Endodermal cell (in vitro differentiated cells): ENCODE results near the gene ANKS1B. TPM values are rescaled to one million over a fixed set of nuclear protein-coding genes. Genes with fewer than 3 reads are reported as not detected.

Experiments used
- DNase-seq: peaks from one replicate; pipeline ENCODE4 v3.0.0-alpha.2; 2017
- H3K27ac ChIP-seq: 2 replicates; pipeline ENCODE4 v1.5.1; 2013; ENCODE audit warnings: mild to moderate bottlenecking, low read depth, low read length, moderate library complexity
- H3K27me3 ChIP-seq: 2 replicates; pipeline ENCODE4 v1.6.1; 2013; ENCODE audit warnings: mild to moderate bottlenecking, low read length, moderate library complexity; ENCODE audit not compliant: insufficient read depth, control insufficient read depth, poor library complexity, severe bottlenecking
- H3K36me3 ChIP-seq: 2 replicates; pipeline ENCODE4 v1.7.0; 2013; ENCODE audit warnings: mild to moderate bottlenecking, low read length, moderate library complexity; ENCODE audit not compliant: control insufficient read depth, insufficient read depth
- H3K4me1 ChIP-seq: one replicate; pipeline ENCODE4 v1.7.0; 2013; ENCODE audit warnings: low read length; ENCODE audit not compliant: control insufficient read depth, insufficient read depth
- H3K4me3 ChIP-seq: 2 replicates; pipeline ENCODE4 v1.5.1; 2013; ENCODE audit warnings: mild to moderate bottlenecking, low read length, moderate library complexity
- H3K9ac ChIP-seq: 2 replicates; pipeline ENCODE4 v1.6.1; 2013; ENCODE audit warnings: mild to moderate bottlenecking, low read length, moderate library complexity; ENCODE audit not compliant: poor library complexity, severe bottlenecking; ENCODE audit errors: extremely low read depth
- H3K9me3 ChIP-seq: 2 replicates; pipeline ENCODE4 v1.6.1; 2013; ENCODE audit warnings: mild to moderate bottlenecking, low read length, moderate library complexity; ENCODE audit not compliant: control insufficient read depth
- H3K27ac Mint-ChIP-seq: 2 replicates; pipeline ENCODE4 v1.8.0; 2020; ENCODE audit warnings: mixed read lengths
- H3K27me3 Mint-ChIP-seq: 2 replicates; pipeline ENCODE4 v1.8.0; 2021; ENCODE audit warnings: mild to moderate bottlenecking, mixed read lengths; ENCODE audit not compliant: insufficient read depth
- H3K36me3 Mint-ChIP-seq: 2 replicates; pipeline ENCODE4 v1.8.0; 2020; ENCODE audit warnings: low read depth, mixed read lengths
- H3K4me1 Mint-ChIP-seq: 2 replicates; pipeline ENCODE4 v1.8.0; 2020; ENCODE audit warnings: mixed read lengths
- H3K4me3 Mint-ChIP-seq: 2 replicates; pipeline ENCODE4 v1.8.0; 2020; ENCODE audit warnings: mild to moderate bottlenecking, moderate library complexity, mixed read lengths
- H3K9me3 Mint-ChIP-seq: 2 replicates; pipeline ENCODE4 v1.8.0; 2020; ENCODE audit warnings: mild to moderate bottlenecking, mixed read lengths
- WGBS, 2 experiments: methylation state at CpG; one replicate each; pipeline versions ENCODE4 v1.1.5 to v1.1.7; 2013; ENCODE audit warnings: missing lambda C conversion rate in 2 of 2, mixed read lengths in 1 of 2; ENCODE audit not compliant: insufficient coverage in 1 of 2, insufficient read length in 1 of 2; 5-methylcytosine and 5-hydroxymethylcytosine counted together
- total RNA-seq, 2 donors: library from RNA; stranded (reverse); fragmentation: NEBNext Ultra II Directional in 1 of 2; extraction: Animal tissue kit (Norgen Biotek cat#: 25700) in 1 of 2; gene quantifications; 2 replicates in 1 of 2; 3 replicates in 1 of 2; pipeline ENCODE4 v1.2.1, GENCODE V29; 2021
- TF ChIP-seq, protein P1 (sequence below): fragments of 200-600 bp; sonication (generic); conservative IDR thresholded peaks from 2 replicates; pipeline ENCODE4 v1.5.0; 2021; ENCODE audit warnings: antibody characterized with exemption, mild to moderate bottlenecking

Gene ANKS1B
- total RNA-seq, 2 donors from 2014 or later = 28.5 to 65.8 TPM

DNA sequence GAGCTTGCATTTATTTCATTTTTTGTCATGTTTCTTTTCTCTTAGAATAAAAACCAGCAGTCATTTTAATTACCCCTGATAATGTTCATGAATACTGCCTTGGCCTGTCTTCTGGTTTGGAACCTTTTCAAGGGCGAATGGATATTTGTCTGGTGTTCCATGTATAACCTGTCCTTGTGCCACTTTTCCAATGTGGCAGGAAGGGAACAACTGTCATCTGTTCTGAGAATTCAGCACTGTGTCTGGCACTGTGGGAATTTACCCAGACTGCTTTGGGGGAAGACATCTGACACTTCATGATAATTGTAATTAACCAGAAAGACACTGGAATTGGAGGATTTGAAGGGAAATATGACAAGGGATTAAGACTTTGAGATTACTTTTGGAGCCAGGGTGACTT is 986.8 kb downstream of the ANKS1B start:
- H3K27ac Mint-ChIP-seq = no peak overlapping the region
- TF ChIP-seq, protein P1, sequence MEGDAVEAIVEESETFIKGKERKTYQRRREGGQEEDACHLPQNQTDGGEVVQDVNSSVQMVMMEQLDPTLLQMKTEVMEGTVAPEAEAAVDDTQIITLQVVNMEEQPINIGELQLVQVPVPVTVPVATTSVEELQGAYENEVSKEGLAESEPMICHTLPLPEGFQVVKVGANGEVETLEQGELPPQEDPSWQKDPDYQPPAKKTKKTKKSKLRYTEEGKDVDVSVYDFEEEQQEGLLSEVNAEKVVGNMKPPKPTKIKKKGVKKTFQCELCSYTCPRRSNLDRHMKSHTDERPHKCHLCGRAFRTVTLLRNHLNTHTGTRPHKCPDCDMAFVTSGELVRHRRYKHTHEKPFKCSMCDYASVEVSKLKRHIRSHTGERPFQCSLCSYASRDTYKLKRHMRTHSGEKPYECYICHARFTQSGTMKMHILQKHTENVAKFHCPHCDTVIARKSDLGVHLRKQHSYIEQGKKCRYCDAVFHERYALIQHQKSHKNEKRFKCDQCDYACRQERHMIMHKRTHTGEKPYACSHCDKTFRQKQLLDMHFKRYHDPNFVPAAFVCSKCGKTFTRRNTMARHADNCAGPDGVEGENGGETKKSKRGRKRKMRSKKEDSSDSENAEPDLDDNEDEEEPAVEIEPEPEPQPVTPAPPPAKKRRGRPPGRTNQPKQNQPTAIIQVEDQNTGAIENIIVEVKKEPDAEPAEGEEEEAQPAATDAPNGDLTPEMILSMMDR = no peak
- no peak for DNase-seq

DNA sequence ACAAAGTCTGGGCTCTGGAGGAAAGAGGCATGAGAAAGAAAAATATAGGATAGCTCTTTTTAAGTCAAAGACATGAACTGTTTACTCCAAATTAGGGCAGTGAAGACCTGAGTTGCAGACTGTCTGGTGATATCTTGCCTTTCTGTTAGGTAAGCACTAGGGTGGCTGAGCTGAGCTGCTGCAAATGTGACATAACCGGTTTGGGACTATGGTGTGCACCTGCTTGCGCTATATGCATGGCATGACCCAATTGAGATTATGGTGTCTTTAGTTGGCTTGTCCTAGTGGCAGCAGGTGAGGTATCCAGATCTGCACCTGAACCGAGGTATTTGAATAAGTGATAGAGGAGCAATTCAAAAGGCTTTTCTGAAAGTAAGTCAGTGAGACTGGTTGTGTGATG is 994.1 kb downstream of the ANKS1B start:
- TF ChIP-seq, protein P1 = no peak
- H3K9me3 Mint-ChIP-seq = peaks cover 5% of the 10 kb centered on the region
- H3K27ac ChIP-seq = no peak overlapping the region
- no peak for DNase-seq
- H3K27me3 ChIP-seq = no peaks in the 10 kb centered on the region
- 94 to 96% methylated on average over 3 of the region's 3 CpGs for WGBS, 2 experiments
- H3K9me3 ChIP-seq = peaks cover 5% of the 10 kb centered on the region
- no peak overlapping the region for H3K4me3 Mint-ChIP-seq
- no peaks in the 10 kb centered on the region for H3K36me3 Mint-ChIP-seq
- no peaks in the 10 kb centered on the region for H3K36me3 ChIP-seq
- H3K9ac ChIP-seq = no peak overlapping the region
- peaks cover 2% of the 10 kb centered on the region for H3K4me1 ChIP-seq
- H3K4me1 Mint-ChIP-seq = peaks cover 11% of the 10 kb centered on the region
- H3K4me3 ChIP-seq = no peak overlapping the region
- no peaks in the 10 kb centered on the region for H3K27me3 Mint-ChIP-seq
- H3K27ac Mint-ChIP-seq = no peak overlapping the region

More for the DNA sequence above, 986.8 kb downstream of the ANKS1B start:
- H3K36me3 ChIP-seq = no peaks in the 10 kb centered on the region
- H3K27ac ChIP-seq = no peak overlapping the region
- H3K4me3 ChIP-seq = no peak overlapping the region
- H3K4me1 ChIP-seq = no peaks in the 10 kb centered on the region
- Mint-ChIP-seq H3K27me3 (no peaks in the 10 kb centered on the region), H3K4me3 (no peak overlapping the region), H3K9me3 (no peaks in the 10 kb centered on the region), H3K4me1 (peaks cover 4% of the 10 kb centered on the region), H3K36me3 (no peaks in the 10 kb centered on the region)
- H3K27me3 ChIP-seq = no peaks in the 10 kb centered on the region
- no peaks in the 10 kb centered on the region for H3K9me3 ChIP-seq
- WGBS, 2 experiments = 87 to 100% methylated on average over 1 of the region's 1 CpG
- H3K9ac ChIP-seq = no peak overlapping the region

DNA sequence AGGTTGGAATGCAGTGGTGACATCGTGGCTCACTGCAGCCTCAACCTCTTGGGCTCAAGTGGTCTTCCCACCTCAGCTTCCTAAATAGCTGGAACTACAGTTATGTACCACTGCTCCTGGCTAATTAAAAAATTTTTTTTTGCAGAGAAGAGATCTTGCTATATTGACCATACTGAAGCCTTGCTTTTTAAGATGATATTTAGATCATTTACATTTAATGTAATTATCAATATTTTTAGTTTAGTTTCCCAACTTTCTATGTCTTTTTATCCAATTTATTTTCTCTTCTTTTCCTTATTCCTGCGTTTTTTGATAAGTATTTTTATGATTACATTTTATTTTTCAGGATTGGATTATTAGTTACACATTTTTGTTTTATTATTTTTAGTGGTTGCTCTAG is 999.6 kb downstream of the ANKS1B start:
- H3K27ac ChIP-seq = no peak overlapping the region

More for the DNA sequence above, 999.6 kb downstream of the ANKS1B start:
- no peaks in the 10 kb centered on the region for H3K36me3 ChIP-seq
- 80 to 89% methylated on average over 1 of the region's 2 CpGs for WGBS, 2 experiments
- H3K4me1 ChIP-seq = no peaks in the 10 kb centered on the region
- TF ChIP-seq, protein P1 = no peak
- no peaks in the 10 kb centered on the region for H3K27me3 ChIP-seq
- Mint-ChIP-seq H3K4me1 (no peaks in the 10 kb centered on the region), H3K27me3 (no peaks in the 10 kb centered on the region), H3K4me3 (no peak overlapping the region), H3K36me3 (no peaks in the 10 kb centered on the region), H3K27ac (no peak overlapping the region), H3K9me3 (peaks cover 19% of the 10 kb centered on the region)
- H3K9me3 ChIP-seq = peaks cover 16% of the 10 kb centered on the region
- H3K4me3 ChIP-seq = no peak overlapping the region
- H3K9ac ChIP-seq = no peak overlapping the region
- DNase-seq = no peak
